ENCODE data around the gene SLC2A10.
A peak's percentile ranks its signal among the peaks of the same experiment; 100 is the strongest.

GRCh38 chr20:46767127-46767761, 57.8 kb downstream of the SLC2A10 start:
- TF ChIP-seq CTCF (IDR thresholded peaks at IDR 0.05; ENCODE audit: low read depth, low read length): peak; percentile 86
- no peak for TF ChIP-seq POLR2A (IDR thresholded peaks at IDR 0.05; ENCODE audit: extremely low read depth, insufficient read length)

Measured in NB4 (cell line).